HEK293 (cell line): Measurements from ENCODE around the gene SSTR4.

Experiments used
- CTCF ChIA-PET: fragments of 350-600 bp; formaldehyde crosslinking; extraction: SDS; loops from one replicate; lab custom pipeline; 2021; ENCODE audit warnings: antibody characterized with exemption; lab: Yijun Ruan, JAX
- POLR2A ChIA-PET: fragments of 300-600 bp; formaldehyde crosslinking; extraction: SDS; loops from one replicate; lab custom pipeline; 2020; ENCODE audit warnings: antibody characterized with exemption, inconsistent platforms; lab: Yijun Ruan, JAX
- H3K27ac ChIP-seq: fragments of 200-500 bp; sonication (Bioruptor generic); 2 replicates; pipeline ENCODE4 v1.5.1; 2014; ENCODE audit warnings: low read depth, low read length, control low read depth, inconsistent platforms; ENCODE audit errors: extremely low read depth
- H3K36me3 ChIP-seq, 2 experiments: fragments of 200-500 bp in 1 of 2; sonication (Bioruptor generic) in 1 of 2; 1 replicate in 1 of 2; 2 replicates in 1 of 2; pipeline ENCODE4 v1.5.1; 2014 to 2017; ENCODE audit warnings: inconsistent platforms in 2 of 2, low read length in 2 of 2; ENCODE audit not compliant: control insufficient read depth in 2 of 2, insufficient read depth in 1 of 2
- H3K4me1 ChIP-seq: fragments of 200-500 bp; sonication (Bioruptor generic); 2 replicates; pipeline ENCODE4 v1.5.1; 2014; ENCODE audit warnings: mild to moderate bottlenecking, low read length, inconsistent platforms; ENCODE audit not compliant: control insufficient read depth, insufficient read depth
- H3K4me3 ChIP-seq: 2 replicates; pipeline ENCODE4 v1.5.1; 2011; ENCODE audit warnings: low read depth, mild to moderate bottlenecking, control low read depth, low read length, moderate library complexity
- H3K9me3 ChIP-seq: fragments of 200-500 bp; sonication (Bioruptor generic); 2 replicates; pipeline ENCODE4 v1.5.1; 2014; ENCODE audit warnings: low read depth, low read length, inconsistent platforms; ENCODE audit not compliant: control insufficient read depth, insufficient read depth
- ZFP37 ChIP-seq: fragments of 450-650 bp; formaldehyde crosslinking; IDR thresholded peaks from 2 replicates; pipeline ENCODE4 v1.5.1; 2016; ENCODE audit warnings: missing biosample characterization, missing genetic modification characterization
- ZNF10 ChIP-seq: fragments of 450-650 bp; formaldehyde crosslinking; IDR thresholded peaks from 2 replicates; pipeline ENCODE4 v1.5.1; 2017; ENCODE audit warnings: missing biosample characterization, missing genetic modification characterization
- ZNF555 ChIP-seq: fragments of 450-650 bp; formaldehyde crosslinking; conservative IDR thresholded peaks from 2 replicates; pipeline ENCODE4 v1.5.1; 2017; ENCODE audit warnings: missing biosample characterization, mild to moderate bottlenecking, missing genetic modification characterization, inconsistent platforms
- ZNF777 ChIP-seq: fragments of 450-650 bp; formaldehyde crosslinking; IDR thresholded peaks from 2 replicates; pipeline ENCODE4 v1.5.1; 2017; ENCODE audit warnings: missing biosample characterization, missing genetic modification characterization, borderline replicate concordance
- ZNF837 ChIP-seq: fragments of 450-650 bp; formaldehyde crosslinking; IDR thresholded peaks from 2 replicates; pipeline ENCODE4 v1.5.1; 2016; ENCODE audit warnings: missing biosample characterization, missing genetic modification characterization
- ZSCAN16 ChIP-seq: fragments of 450-650 bp; formaldehyde crosslinking; IDR thresholded peaks from 2 replicates; pipeline ENCODE4 v1.5.1; 2016; ENCODE audit warnings: missing biosample characterization, missing genetic modification characterization
- TF ChIP-seq, protein P1 (sequence below): fragments of 450-650 bp; formaldehyde crosslinking; IDR thresholded peaks from 2 replicates; pipeline ENCODE4 v1.5.1; 2016; ENCODE audit warnings: missing biosample characterization, missing genetic modification characterization
- TF ChIP-seq, protein P2 (sequence below): fragments of 450-650 bp; formaldehyde crosslinking; IDR thresholded peaks from 2 replicates; pipeline ENCODE4 v1.5.1; 2016; ENCODE audit warnings: missing biosample characterization, missing genetic modification characterization, low read depth
- TF ChIP-seq, protein P3 (sequence below): fragments of 450-650 bp; formaldehyde crosslinking; IDR thresholded peaks from 2 replicates; pipeline ENCODE4 v1.5.1; 2016; ENCODE audit warnings: missing biosample characterization, missing genetic modification characterization
- TF ChIP-seq, protein P4 (sequence below): fragments of 450-650 bp; formaldehyde crosslinking; IDR thresholded peaks from 2 replicates; pipeline ENCODE4 v1.5.0; 2017; ENCODE audit warnings: missing biosample characterization, missing genetic modification characterization, borderline replicate concordance
- TF ChIP-seq, protein P5 (sequence below): fragments of 450-650 bp; formaldehyde crosslinking; IDR thresholded peaks from 2 replicates; pipeline ENCODE4 v1.5.1; 2017; ENCODE audit warnings: missing biosample characterization, missing genetic modification characterization
- TF ChIP-seq, protein P6 (sequence below): fragments of 450-650 bp; IDR thresholded peaks from 2 replicates; pipeline ENCODE4 v1.5.1; 2018; ENCODE audit warnings: missing biosample characterization, missing genetic modification characterization
- TF ChIP-seq, protein P7 (sequence below): fragments of 450-650 bp; formaldehyde crosslinking; IDR thresholded peaks from 2 replicates; pipeline ENCODE4 v1.5.1; 2016; ENCODE audit warnings: missing biosample characterization, missing genetic modification characterization
- TF ChIP-seq, protein P8 (sequence below): fragments of 450-650 bp; formaldehyde crosslinking; IDR thresholded peaks from 2 replicates; pipeline ENCODE4 v1.5.1; 2016; ENCODE audit warnings: missing biosample characterization, missing genetic modification characterization, low read depth
- TF ChIP-seq, protein P9 (sequence below): fragments of 450-650 bp; formaldehyde crosslinking; IDR thresholded peaks from 2 replicates; pipeline ENCODE4 v1.5.1; 2016; ENCODE audit warnings: missing biosample characterization, missing genetic modification characterization

The SSTR4 gene

DNA sequence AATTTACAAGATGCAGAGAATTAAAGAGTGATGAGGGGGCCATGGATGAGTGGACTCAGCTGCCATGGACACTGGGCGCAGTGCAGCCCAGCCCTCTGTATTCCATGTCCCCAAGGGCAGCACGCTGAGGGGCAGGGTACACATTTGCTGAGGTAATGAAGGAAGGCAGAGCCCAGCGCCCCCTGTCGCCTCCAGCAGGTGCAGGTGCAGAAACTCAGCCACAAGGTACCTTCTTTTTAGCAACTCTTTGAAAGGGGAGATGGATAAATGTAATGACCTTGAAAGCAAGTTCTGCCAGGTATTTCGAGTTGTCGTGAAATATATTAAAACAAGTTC is 43.9 kb downstream of the SSTR4 start (continued):
- TF ChIP-seq, protein P1, sequence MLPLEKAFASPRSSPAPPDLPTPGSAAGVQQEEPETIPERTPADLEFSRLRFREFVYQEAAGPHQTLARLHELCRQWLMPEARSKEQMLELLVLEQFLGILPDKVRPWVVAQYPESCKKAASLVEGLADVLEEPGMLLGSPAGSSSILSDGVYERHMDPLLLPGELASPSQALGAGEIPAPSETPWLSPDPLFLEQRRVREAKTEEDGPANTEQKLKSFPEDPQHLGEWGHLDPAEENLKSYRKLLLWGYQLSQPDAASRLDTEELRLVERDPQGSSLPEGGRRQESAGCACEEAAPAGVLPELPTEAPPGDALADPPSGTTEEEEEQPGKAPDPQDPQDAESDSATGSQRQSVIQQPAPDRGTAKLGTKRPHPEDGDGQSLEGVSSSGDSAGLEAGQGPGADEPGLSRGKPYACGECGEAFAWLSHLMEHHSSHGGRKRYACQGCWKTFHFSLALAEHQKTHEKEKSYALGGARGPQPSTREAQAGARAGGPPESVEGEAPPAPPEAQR (tag by site-specific recombination), result no peak
- TF ChIP-seq, protein P2, sequence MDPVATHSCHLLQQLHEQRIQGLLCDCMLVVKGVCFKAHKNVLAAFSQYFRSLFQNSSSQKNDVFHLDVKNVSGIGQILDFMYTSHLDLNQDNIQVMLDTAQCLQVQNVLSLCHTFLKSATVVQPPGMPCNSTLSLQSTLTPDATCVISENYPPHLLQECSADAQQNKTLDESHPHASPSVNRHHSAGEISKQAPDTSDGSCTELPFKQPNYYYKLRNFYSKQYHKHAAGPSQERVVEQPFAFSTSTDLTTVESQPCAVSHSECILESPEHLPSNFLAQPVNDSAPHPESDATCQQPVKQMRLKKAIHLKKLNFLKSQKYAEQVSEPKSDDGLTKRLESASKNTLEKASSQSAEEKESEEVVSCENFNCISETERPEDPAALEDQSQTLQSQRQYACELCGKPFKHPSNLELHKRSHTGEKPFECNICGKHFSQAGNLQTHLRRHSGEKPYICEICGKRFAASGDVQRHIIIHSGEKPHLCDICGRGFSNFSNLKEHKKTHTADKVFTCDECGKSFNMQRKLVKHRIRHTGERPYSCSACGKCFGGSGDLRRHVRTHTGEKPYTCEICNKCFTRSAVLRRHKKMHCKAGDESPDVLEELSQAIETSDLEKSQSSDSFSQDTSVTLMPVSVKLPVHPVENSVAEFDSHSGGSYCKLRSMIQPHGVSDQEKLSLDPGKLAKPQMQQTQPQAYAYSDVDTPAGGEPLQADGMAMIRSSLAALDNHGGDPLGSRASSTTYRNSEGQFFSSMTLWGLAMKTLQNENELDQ (tag by site-specific recombination), result no peak
- no peak for TF ChIP-seq ZNF837 (tag by site-specific recombination)
- TF ChIP-seq, protein P3, sequence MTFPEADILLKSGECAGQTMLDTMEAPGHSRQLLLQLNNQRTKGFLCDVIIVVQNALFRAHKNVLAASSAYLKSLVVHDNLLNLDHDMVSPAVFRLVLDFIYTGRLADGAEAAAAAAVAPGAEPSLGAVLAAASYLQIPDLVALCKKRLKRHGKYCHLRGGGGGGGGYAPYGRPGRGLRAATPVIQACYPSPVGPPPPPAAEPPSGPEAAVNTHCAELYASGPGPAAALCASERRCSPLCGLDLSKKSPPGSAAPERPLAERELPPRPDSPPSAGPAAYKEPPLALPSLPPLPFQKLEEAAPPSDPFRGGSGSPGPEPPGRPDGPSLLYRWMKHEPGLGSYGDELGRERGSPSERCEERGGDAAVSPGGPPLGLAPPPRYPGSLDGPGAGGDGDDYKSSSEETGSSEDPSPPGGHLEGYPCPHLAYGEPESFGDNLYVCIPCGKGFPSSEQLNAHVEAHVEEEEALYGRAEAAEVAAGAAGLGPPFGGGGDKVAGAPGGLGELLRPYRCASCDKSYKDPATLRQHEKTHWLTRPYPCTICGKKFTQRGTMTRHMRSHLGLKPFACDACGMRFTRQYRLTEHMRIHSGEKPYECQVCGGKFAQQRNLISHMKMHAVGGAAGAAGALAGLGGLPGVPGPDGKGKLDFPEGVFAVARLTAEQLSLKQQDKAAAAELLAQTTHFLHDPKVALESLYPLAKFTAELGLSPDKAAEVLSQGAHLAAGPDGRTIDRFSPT (tag by site-specific recombination), result no peak

DNA sequence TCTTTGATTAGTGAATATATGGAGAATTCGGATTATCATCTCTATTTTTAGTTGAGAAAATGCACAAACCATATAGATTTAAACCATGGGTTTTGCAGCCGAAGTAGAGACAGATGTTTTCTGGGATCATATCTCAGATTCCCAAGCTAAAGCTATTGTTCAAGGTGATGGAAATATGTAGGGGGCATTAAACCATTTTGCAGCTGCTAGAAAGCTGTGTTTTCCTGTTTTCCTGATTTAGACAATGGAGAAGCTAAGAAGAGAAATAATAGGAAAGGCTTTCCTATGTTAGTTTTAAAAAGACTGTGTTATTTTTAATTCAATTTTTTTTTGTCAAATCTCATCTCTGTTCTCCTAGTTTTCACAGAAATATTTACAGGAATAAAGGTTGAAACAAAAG is 44.8 kb downstream of the SSTR4 start:
- no peaks in the 10 kb centered on the region for H3K4me1 ChIP-seq
- ChIA-PET CTCF (interaction anchor here (0.8 to 1.3 kb wide), 6 partner anchors 10 to 155 kb away, joined by 3 to 7 read pairs (median 4); no protein-coding TSS in a partner anchor), POLR2A (no interaction called here)
- no peaks in the 10 kb centered on the region for H3K9me3 ChIP-seq
- TF ChIP-seq ZNF555 (tag by site-specific recombination), result no peak
- TF ChIP-seq, protein P4, sequence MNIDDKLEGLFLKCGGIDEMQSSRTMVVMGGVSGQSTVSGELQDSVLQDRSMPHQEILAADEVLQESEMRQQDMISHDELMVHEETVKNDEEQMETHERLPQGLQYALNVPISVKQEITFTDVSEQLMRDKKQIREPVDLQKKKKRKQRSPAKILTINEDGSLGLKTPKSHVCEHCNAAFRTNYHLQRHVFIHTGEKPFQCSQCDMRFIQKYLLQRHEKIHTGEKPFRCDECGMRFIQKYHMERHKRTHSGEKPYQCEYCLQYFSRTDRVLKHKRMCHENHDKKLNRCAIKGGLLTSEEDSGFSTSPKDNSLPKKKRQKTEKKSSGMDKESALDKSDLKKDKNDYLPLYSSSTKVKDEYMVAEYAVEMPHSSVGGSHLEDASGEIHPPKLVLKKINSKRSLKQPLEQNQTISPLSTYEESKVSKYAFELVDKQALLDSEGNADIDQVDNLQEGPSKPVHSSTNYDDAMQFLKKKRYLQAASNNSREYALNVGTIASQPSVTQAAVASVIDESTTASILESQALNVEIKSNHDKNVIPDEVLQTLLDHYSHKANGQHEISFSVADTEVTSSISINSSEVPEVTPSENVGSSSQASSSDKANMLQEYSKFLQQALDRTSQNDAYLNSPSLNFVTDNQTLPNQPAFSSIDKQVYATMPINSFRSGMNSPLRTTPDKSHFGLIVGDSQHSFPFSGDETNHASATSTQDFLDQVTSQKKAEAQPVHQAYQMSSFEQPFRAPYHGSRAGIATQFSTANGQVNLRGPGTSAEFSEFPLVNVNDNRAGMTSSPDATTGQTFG (tag by site-specific recombination), result no peak
- TF ChIP-seq, protein P5, sequence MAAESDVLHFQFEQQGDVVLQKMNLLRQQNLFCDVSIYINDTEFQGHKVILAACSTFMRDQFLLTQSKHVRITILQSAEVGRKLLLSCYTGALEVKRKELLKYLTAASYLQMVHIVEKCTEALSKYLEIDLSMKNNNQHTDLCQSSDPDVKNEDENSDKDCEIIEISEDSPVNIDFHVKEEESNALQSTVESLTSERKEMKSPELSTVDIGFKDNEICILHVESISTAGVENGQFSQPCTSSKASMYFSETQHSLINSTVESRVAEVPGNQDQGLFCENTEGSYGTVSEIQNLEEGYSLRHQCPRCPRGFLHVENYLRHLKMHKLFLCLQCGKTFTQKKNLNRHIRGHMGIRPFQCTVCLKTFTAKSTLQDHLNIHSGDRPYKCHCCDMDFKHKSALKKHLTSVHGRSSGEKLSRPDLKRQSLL (tag by site-specific recombination), result no peak
- no peak overlapping the region for H3K4me3 ChIP-seq
- no peaks in the 10 kb centered on the region for H3K36me3 ChIP-seq
- H3K27ac ChIP-seq, result no peak overlapping the region

DNA sequence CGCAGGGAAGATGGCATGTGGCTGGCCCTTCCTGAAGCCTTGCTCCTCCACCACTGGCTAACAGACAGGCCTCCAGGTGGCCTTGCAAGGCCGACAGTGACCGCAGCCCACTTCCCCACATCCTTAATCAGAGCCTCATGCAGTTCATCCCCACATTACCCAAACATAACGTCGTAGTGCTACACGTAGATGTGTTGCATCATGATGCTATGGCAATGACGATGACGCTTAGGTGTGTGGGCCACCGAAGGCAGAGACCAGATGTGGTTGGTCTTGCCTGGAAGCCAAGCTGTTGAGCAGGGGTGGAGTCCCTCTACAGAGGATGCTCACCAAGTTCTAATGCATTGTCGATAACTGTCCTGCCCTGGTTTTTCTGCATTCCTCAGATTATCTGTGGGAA is 45.4 kb downstream of the SSTR4 start:
- POLR2A ChIA-PET, result no interaction called here
- H3K36me3 ChIP-seq, result no peaks in the 10 kb centered on the region
- H3K4me1 ChIP-seq, result no peaks in the 10 kb centered on the region
- no peak overlapping the region for H3K27ac ChIP-seq
- H3K4me3 ChIP-seq, result no peak overlapping the region
- no peaks in the 10 kb centered on the region for H3K9me3 ChIP-seq
- CTCF ChIA-PET, result no interaction called here
- no peak for TF ChIP-seq ZFP37 (tag by site-specific recombination)
- TF ChIP-seq, protein P6, sequence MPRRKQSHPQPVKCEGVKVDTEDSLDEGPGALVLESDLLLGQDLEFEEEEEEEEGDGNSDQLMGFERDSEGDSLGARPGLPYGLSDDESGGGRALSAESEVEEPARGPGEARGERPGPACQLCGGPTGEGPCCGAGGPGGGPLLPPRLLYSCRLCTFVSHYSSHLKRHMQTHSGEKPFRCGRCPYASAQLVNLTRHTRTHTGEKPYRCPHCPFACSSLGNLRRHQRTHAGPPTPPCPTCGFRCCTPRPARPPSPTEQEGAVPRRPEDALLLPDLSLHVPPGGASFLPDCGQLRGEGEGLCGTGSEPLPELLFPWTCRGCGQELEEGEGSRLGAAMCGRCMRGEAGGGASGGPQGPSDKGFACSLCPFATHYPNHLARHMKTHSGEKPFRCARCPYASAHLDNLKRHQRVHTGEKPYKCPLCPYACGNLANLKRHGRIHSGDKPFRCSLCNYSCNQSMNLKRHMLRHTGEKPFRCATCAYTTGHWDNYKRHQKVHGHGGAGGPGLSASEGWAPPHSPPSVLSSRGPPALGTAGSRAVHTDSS, result no peak
- TF ChIP-seq, protein P7, sequence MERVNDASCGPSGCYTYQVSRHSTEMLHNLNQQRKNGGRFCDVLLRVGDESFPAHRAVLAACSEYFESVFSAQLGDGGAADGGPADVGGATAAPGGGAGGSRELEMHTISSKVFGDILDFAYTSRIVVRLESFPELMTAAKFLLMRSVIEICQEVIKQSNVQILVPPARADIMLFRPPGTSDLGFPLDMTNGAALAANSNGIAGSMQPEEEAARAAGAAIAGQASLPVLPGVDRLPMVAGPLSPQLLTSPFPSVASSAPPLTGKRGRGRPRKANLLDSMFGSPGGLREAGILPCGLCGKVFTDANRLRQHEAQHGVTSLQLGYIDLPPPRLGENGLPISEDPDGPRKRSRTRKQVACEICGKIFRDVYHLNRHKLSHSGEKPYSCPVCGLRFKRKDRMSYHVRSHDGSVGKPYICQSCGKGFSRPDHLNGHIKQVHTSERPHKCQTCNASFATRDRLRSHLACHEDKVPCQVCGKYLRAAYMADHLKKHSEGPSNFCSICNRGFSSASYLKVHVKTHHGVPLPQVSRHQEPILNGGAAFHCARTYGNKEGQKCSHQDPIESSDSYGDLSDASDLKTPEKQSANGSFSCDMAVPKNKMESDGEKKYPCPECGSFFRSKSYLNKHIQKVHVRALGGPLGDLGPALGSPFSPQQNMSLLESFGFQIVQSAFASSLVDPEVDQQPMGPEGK (tag by site-specific recombination), result no peak
- no peak for TF ChIP-seq ZNF777 (tag by site-specific recombination)
- TF ChIP-seq, protein P8, sequence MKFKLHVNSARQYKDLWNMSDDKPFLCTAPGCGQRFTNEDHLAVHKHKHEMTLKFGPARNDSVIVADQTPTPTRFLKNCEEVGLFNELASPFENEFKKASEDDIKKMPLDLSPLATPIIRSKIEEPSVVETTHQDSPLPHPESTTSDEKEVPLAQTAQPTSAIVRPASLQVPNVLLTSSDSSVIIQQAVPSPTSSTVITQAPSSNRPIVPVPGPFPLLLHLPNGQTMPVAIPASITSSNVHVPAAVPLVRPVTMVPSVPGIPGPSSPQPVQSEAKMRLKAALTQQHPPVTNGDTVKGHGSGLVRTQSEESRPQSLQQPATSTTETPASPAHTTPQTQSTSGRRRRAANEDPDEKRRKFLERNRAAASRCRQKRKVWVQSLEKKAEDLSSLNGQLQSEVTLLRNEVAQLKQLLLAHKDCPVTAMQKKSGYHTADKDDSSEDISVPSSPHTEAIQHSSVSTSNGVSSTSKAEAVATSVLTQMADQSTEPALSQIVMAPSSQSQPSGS (tag by site-specific recombination), result no peak
- TF ChIP-seq, protein P9, sequence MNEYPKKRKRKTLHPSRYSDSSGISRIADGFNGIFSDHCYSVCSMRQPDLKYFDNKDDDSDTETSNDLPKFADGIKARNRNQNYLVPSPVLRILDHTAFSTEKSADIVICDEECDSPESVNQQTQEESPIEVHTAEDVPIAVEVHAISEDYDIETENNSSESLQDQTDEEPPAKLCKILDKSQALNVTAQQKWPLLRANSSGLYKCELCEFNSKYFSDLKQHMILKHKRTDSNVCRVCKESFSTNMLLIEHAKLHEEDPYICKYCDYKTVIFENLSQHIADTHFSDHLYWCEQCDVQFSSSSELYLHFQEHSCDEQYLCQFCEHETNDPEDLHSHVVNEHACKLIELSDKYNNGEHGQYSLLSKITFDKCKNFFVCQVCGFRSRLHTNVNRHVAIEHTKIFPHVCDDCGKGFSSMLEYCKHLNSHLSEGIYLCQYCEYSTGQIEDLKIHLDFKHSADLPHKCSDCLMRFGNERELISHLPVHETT, result no peak
- TF ChIP-seq ZNF10 (tag by site-specific recombination), result no peak
- TF ChIP-seq ZSCAN16, result no peak
